HG03575 (cell line): ENCODE results near the gene BEX4.
A peak's percentile ranks its signal among the peaks of the same experiment; 100 is the strongest.
"Not testable (repeated sequence)": the region's sequence is repeated elsewhere in the genome, so short reads cannot be mapped to it uniquely, and the experiment has no call there.

Experiments
- ATAC-seq: cut with Tn5 transposase; IDR thresholded peaks from one replicate; pipeline ENCODE4 v1.9.1; 2021; ENCODE audit not compliant: unreplicated experiment, insufficient number of reproducible peaks, low FRiP score; ENCODE audit errors: extremely low read depth

BEX4 gene

DNA sequence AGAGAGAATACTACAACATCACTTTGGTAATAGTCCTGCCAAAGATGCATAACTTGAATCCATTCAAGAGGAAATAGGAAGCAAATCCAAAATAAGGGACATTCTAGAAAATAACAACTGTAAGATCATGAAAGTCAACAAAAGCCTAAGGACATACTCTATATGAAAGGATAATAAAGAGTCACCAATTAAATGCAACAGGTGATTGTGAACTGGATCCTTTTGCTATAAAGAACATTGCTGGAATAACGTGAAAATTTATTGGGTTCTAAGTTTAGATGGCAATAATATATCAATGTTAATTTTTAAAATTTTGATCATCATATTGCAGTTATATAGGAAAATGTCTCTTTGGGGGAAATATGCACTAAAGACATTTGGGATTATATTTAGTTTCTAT lies 20.0 kb downstream of the BEX4 start:
- no peak for ATAC-seq

DNA sequence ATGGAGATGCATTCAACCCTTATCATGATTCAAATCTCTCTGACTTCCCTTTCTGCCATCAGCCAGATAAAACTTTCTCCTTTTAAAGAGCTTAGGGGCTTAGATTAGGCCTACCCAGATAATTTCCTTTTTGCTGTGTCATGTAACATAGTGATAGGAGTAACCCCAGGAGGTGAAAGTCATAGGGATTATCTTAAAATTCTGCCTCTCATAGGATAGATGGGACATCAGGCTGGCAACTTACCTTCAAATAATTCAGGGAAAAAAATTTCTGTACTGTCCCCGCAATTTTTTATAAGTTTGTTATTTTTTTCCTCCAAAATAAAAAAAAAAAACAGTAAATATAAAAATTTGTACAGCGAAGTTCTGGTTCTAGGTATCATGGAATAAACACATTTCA lies 20.7 kb downstream of the BEX4 start:
- not testable (repeated sequence) for ATAC-seq

DNA sequence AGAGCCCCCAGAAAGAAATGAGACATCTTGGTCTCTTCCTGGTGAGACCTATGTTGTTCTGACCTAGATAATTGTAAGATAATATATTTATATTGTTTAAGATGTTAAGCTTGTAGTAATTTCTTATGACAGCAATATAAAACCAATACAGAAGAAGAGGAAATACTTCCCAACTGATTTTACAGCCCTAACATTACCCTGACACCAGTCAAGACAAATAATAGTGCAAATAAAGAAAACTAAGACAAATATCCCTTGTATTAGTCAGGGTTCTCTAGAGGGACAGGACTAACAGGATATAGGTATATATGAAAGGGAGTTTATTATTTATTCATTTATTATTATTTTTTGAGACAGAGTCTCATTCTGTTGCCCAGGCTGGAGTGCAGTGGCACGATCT lies 21.4 kb downstream of the BEX4 start:
- no peak for ATAC-seq

- ATAC-seq, result no peak
These were observed 25.2 kb downstream of the BEX4 start for GRCh38 chrX:103240155-103240554.

DNA sequence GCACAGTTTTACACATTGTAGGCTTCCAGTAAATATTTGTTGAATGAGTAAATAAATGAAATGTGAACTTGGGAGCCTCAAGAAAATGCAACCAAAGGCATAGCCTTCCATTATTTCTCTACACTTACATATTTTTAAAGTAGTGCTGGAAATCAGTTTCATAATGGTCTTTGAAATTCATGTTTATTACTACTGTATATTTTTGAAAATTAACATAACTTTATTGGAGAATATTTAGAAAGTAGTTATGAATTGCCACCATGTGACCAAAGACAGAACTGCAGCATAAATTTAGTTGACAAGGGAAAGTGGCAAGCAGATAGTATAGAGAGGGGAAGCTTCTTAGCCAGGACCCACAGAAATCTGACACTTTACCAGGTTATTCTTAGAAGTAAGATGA lies 33.6 kb downstream of the BEX4 start:
- no peak for ATAC-seq

GRCh38 chrX:103249805-103250204 lies 34.9 kb downstream of the BEX4 start:
- ATAC-seq, result no peak

- ATAC-seq, result no peak
These were observed 36.1 kb downstream of the BEX4 start for GRCh38 chrX:103250977-103251376.

- no peak for ATAC-seq
These were observed 38.7 kb downstream of the BEX4 start for GRCh38 chrX:103253608-103254007.

GRCh38 chrX:103254171-103254824 lies 39.4 kb downstream of the BEX4 start:
- ATAC-seq, result no peak

DNA sequence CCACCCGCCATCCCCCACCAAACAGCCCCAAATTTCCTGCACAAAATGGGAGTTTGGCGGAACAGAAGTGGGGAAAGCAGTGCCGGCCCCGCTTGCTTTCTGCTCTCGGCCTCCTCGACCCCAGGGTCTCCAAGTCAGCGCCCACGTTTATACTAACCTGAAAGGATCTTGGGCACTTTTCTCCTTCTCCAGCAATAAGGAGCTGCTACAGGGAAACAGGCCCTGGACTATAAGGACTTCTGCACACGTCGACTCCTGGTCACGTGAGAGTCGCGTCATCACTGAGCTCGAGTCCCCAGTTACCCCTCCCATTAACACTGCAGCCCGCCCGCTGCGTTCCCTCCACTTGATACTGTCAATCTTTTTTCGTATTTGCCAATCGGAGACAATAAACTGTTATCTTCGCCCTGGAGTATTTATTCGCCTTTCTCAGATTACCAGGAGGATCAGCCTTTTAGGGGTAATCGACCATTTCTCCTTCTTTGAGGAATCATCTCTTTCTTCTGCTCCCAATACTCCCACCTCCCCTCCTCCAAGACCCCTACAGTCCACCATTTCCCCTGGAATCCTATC lies 40.1 kb downstream of the BEX4 start, which contains the start of gene TCEAL8:
Gene TCEAL8, minus strand, starts transcription at position 235 of the 573 bp plus-strand sequence. CDS start 1,176 bp downstream, outside the sequence.
- ATAC-seq, result peak; percentile 74

DNA sequence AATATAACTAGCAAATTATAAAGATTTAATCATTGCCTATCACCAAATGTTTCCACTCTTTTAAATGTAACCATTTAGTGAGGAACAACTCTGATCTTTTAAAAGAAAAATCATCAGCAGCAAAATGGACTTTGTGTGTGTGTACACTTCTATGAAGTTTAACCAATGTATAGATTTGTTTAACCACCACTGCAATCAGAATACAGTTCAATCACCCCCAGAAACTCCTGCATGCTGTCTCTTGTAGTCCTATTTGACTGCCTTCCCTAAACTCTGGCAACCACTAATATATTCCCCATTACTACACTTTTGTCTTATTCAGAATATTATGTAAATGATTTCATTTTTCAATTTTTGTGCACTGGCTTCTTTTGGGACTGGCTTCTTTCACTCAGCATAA lies 41.7 kb downstream of the BEX4 start:
- no peak for ATAC-seq

DNA sequence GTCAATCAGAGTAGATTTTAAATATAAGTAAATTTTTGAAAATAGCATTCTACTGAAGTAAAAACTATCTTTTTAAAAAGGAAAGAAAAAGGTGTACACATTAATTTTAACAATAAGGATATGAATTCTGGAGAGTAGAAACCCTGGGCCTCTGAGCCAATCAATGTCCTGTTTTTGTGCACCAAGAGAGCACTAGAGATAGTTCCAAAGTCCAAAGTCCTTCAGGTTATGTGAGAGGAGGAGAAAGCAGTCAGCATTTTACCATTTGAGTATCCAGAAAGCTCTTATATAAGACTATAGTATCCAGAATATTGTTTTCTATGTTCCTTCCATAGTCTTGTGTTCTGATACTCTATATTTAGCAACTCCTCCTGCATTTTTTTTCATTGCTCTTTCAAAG lies 43.4 kb downstream of the BEX4 start:
- no peak for ATAC-seq
